Measurements from ENCODE around the gene ATP5F1E. TPM values are rescaled to one million over a fixed set of nuclear protein-coding genes. Genes with fewer than 3 reads are reported as not detected.

ATP5F1E gene
- total and polyA plus RNA-seq, 9 of the 15 experiments (the other 6 are each of a cell fraction or from before 2014, with no cell fraction given), result 60.3 to 162 (median 113) TPM

DNA sequence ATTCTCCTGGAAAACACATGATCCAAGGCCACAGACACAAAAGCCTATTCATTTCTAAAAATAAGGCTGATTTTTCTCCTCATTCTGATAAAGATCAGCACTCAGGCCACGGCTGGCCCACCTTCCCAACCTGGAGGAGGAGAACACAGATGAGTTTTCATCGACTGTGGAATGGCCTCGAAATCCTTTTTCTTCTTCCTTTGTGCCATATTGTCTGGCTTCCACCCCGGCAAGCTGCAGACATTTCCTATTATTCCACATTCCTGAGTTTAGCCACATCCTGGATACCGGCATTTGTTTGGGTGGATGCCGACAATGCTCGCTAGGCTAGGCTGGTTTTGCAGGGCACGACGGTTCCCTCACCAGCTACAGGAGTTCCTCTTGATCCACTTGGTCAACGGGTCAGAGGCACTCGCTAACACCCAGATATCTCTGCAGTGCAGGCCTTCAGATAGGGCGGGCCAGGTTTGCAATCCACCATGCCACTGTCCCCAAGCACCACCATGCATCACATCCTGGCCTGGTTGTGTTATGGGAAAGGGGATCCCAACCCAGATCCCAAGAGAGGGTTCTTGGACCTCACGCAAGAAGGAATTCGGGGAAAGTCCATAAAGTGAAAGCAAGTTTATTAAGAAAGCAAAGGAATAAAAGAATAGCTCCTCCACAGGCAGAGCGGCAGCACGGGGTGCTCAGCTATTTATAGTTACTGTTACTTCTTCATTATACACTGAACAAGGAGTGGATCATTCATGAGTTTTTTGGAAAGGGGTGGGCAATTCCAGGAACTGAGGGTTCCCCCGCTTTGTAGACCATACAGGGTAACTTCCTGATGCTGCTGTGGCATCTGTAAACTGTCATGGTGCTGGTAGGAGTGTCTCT is 20.9 kb downstream of the ATP5F1E start (continued):
- TF ChIP-seq, protein P1, sequence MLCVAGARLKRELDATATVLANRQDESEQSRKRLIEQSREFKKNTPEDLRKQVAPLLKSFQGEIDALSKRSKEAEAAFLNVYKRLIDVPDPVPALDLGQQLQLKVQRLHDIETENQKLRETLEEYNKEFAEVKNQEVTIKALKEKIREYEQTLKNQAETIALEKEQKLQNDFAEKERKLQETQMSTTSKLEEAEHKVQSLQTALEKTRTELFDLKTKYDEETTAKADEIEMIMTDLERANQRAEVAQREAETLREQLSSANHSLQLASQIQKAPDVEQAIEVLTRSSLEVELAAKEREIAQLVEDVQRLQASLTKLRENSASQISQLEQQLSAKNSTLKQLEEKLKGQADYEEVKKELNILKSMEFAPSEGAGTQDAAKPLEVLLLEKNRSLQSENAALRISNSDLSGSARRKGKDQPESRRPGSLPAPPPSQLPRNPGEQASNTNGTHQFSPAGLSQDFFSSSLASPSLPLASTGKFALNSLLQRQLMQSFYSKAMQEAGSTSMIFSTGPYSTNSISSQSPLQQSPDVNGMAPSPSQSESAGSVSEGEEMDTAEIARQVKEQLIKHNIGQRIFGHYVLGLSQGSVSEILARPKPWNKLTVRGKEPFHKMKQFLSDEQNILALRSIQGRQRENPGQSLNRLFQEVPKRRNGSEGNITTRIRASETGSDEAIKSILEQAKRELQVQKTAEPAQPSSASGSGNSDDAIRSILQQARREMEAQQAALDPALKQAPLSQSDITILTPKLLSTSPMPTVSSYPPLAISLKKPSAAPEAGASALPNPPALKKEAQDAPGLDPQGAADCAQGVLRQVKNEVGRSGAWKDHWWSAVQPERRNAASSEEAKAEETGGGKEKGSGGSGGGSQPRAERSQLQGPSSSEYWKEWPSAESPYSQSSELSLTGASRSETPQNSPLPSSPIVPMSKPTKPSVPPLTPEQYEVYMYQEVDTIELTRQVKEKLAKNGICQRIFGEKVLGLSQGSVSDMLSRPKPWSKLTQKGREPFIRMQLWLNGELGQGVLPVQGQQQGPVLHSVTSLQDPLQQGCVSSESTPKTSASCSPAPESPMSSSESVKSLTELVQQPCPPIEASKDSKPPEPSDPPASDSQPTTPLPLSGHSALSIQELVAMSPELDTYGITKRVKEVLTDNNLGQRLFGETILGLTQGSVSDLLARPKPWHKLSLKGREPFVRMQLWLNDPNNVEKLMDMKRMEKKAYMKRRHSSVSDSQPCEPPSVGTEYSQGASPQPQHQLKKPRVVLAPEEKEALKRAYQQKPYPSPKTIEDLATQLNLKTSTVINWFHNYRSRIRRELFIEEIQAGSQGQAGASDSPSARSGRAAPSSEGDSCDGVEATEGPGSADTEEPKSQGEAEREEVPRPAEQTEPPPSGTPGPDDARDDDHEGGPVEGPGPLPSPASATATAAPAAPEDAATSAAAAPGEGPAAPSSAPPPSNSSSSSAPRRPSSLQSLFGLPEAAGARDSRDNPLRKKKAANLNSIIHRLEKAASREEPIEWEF (CRISPR knock-in tag; IDR thresholded peaks at IDR 0.05), result 0 out of 2 replicates have a peak, but pooled peaks have one; percentile 46
- TF ChIP-seq ETV1 (tag; conservative IDR thresholded peaks at IDR 0.05; ENCODE audit: low read depth) (0 out of 2 replicates have a peak, but pooled peaks have one; percentile 8), ZNF57 (CRISPR knock-in tag; IDR thresholded peaks at IDR 0.05) (no peak), NFXL1 (CRISPR knock-in tag; IDR thresholded peaks at IDR 0.05) (no peak), NR2C1 (IDR thresholded peaks at IDR 0.05) (no peak), NR2C1 (tag; IDR thresholded peaks at IDR 0.05) (no peak), STAG1 (CRISPR knock-in tag; IDR thresholded peaks at IDR 0.05; ENCODE audit: borderline replicate concordance) (no peak), HDAC3 (IDR thresholded peaks at IDR 0.05; ENCODE audit: borderline replicate concordance, partially characterized antibody) (peak; percentile 58), SMARCA4 (IDR thresholded peaks at IDR 0.05) (peak; percentile 52), ZNF224 (CRISPR knock-in tag; IDR thresholded peaks at IDR 0.05) (no peak), ZC3H11A (IDR thresholded peaks at IDR 0.05; ENCODE audit: low read depth, low read length) (no peak), BMI1 (IDR thresholded peaks at IDR 0.05; ENCODE audit: low read length) (no peak), PHB (CRISPR knock-in tag; IDR thresholded peaks at IDR 0.05) (no peak), KAT7 (CRISPR knock-in tag; IDR thresholded peaks at IDR 0.05; ENCODE audit: borderline replicate concordance) (no peak)
- TF ChIP-seq, protein P2, sequence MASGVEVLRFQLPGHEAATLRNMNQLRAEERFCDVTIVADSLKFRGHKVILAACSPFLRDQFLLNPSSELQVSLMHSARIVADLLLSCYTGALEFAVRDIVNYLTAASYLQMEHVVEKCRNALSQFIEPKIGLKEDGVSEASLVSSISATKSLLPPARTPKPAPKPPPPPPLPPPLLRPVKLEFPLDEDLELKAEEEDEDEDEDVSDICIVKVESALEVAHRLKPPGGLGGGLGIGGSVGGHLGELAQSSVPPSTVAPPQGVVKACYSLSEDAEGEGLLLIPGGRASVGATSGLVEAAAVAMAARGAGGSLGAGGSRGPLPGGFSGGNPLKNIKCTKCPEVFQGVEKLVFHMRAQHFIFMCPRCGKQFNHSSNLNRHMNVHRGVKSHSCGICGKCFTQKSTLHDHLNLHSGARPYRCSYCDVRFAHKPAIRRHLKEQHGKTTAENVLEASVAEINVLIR (CRISPR knock-in tag; IDR thresholded peaks at IDR 0.05), result no peak
- TF ChIP-seq, protein P3, sequence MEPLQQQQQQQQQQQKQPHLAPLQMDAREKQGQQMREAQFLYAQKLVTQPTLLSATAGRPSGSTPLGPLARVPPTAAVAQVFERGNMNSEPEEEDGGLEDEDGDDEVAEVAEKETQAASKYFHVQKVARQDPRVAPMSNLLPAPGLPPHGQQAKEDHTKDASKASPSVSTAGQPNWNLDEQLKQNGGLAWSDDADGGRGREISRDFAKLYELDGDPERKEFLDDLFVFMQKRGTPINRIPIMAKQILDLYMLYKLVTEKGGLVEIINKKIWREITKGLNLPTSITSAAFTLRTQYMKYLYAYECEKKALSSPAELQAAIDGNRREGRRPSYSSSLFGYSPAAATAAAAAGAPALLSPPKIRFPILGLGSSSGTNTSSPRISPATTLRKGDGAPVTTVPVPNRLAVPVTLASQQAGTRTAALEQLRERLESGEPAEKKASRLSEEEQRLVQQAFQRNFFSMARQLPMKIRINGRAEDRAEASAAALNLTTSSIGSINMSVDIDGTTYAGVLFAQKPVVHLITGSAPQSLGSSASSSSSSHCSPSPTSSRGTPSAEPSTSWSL (CRISPR knock-in tag; IDR thresholded peaks at IDR 0.05; ENCODE audit: borderline replicate concordance), result no peak
- TF ChIP-seq, protein P4, sequence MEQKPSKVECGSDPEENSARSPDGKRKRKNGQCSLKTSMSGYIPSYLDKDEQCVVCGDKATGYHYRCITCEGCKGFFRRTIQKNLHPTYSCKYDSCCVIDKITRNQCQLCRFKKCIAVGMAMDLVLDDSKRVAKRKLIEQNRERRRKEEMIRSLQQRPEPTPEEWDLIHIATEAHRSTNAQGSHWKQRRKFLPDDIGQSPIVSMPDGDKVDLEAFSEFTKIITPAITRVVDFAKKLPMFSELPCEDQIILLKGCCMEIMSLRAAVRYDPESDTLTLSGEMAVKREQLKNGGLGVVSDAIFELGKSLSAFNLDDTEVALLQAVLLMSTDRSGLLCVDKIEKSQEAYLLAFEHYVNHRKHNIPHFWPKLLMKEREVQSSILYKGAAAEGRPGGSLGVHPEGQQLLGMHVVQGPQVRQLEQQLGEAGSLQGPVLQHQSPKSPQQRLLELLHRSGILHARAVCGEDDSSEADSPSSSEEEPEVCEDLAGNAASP (IDR thresholded peaks at IDR 0.05), result no peak
